HG03342 (cell line): Measurements from ENCODE around the gene ADAP1.
"Not testable (repeated sequence)": the region's sequence is repeated elsewhere in the genome, so short reads cannot be mapped to it uniquely, and the experiment has no call there.

Experiments used
- ATAC-seq: cut with Tn5 transposase; IDR thresholded peaks from one replicate; pipeline ENCODE4 v1.9.1; 2021; ENCODE audit warnings: mild to moderate bottlenecking, moderate library complexity; ENCODE audit not compliant: unreplicated experiment

Gene ADAP1

DNA sequence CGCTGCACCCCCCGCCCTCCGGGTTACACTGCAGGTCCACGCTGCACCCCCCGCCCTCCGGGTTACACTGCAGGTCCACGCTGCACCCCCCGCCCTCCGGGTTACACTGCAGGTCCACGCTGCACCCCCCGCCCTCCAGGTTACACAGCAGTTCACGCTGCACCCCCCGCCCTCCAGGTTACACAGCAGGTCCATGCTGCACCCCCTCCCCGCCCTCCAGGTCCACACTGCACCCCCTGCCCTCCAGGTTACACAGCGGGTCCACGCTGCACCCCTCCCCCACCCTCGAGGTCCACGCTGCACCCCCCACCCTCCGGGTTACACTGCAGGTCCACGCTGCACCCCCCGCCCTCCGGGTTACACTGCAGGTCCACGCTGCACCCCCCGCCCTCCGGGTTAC, 30.4 kb downstream of the ADAP1 start:
- ATAC-seq = not testable (repeated sequence)

DNA sequence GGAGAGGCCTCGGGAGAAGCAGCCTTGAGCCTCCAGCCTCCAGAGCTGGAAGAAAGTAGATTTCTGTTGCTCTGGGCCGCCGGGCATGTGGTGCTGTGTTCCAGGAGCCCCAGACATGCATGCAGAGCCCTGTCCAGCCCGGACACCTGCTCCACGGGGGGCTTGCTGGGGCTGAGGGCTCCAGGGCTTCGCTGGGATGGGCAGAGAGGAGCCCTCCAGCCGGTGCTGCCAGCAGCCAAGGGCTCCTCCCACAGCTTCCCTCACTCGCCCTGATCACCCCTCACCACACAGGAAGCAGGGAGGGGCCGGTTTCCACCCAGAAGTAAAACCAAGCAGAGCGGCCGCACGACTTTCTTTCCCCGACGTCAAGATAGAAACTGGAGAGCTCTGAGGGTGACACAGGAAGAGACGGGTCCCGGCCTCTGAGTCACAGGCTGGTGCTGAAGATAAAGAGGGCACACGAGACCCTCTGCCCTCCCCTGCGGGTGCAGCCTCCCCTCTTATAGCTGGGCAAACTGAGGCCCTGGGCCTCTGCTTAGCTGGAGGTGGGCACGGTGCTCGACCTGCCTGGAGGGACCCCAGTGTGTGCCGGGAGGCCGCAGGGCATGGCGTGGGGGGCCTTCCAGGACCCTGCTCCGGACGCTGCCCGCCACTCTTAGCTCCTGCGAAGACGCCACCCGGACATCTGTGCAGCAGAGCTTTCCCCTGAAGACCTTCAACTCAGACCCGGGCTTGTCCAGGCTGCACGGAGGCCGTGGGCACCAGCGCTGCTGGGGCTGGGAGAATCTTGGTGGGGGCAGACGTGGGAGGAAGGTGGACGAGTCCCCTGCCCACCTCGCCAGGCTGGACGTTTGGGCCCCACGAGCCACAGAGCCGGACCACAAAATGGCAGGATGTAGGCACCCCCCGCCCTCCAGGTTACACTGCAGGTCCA, 31.1 kb downstream of the ADAP1 start:
- peak; percentile 80 for ATAC-seq

DNA sequence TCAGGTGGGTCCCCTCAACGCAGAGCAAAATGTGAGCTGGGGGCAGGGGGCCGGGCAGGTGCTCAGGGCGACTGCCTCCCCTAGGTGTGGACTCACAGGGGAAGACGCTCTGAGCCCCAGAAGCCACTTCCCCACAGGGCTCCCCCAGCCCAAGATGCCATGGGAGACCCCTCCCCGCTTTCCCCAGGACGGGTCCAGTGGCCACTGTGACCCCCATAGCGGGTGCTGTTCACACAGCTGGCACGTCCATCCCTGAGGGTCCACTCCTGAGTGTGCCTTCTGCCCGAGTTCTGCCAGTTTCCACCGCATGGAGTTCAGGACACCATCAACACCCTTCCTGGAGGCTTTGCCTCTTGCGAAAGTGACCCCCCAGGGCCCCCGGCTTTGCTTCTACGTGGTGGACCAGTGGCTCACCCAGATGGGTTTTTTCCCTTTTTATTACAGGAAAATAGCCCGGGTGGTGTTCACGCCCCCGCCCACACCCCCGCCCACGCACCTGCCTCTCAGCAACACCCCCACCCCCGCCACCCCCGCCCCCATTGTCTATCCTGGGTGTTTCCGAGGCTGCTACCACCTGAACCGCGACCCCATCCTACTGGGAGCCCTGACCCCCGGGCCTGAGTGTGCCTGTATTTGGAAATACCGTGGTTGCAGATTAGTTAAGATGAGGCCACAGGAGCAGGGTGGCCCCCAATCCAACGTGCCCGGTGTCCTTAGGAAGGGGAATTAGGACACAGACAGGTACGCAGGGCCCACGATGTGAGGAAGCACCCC, 32.0 kb downstream of the ADAP1 start:
- ATAC-seq = no peak

GRCh38 chr7:921581-922333, 32.7 kb downstream of the ADAP1 start:
- ATAC-seq = no peak

DNA sequence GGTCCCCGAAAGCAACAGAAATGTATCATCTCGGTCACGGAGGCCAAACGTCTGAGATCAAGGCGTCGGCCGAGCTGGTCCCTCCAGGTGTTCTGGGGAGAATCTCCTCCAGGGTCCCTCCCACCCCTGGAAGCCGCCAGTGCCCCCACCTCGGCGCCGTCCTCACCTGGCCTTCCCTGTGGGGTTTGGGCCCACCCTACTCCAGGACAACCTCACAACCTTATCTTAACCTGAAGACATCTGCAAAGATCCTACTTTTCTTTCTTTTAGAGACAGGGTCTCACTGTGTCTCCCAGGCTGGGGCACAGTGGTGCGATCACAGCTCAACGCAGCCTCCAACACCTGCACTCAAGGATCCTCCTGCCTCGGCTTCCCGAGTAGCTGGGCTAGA, 33.4 kb downstream of the ADAP1 start:
- ATAC-seq = no peak

- ATAC-seq = no peak
These were observed 34.0 kb downstream of the ADAP1 start for GRCh38 chr7:920351-921070.

DNA sequence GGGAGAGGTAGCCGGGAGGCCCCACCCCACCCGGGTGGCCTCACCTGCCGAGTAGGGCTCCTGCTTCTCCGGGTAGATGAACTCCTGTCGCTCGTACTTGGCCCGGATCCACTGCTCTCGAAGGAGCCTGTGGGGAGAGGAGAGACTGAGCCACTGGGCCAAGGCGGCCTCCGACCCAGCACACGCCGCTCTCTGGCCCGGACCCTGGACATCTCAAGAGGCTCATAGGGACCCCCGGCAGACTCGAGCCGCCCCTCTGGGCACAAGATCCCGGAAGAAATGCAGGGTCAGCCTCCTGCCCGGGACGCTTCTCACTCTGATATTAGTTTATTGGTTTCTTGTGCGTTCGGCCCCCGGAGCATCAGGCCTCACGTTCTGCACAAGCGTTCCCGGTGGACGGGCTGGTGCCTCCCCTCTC, 34.5 kb downstream of the ADAP1 start:
- no peak for ATAC-seq

GRCh38 chr7:919114-919442, 35.4 kb downstream of the ADAP1 start:
- ATAC-seq = no peak

- no peak for ATAC-seq
These were observed 35.9 kb downstream of the ADAP1 start for GRCh38 chr7:918441-919113.

DNA sequence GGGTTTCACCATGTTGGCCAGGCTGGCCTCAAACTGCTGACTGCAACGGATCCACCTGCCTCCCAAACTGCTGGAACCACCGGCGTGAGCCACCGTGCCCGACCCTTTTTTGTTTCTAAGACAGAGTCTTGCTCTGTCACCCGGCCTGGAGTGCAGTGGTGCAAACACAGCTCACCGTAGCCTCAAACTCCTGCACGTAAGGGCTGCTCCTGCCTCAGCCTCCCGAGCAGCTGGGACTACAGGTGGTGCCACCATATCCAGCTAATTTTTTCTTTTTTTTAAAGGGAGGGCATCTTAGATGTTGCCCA, 36.4 kb downstream of the ADAP1 start:
- no peak for ATAC-seq

- no peak for ATAC-seq
These were observed 37.0 kb downstream of the ADAP1 start for GRCh38 chr7:917255-918117.

- no peak for ATAC-seq
These were observed 38.1 kb downstream of the ADAP1 start for GRCh38 chr7:916291-916941.

GRCh38 chr7:915291-916218, 38.9 kb downstream of the ADAP1 start:
- no peak for ATAC-seq

DNA sequence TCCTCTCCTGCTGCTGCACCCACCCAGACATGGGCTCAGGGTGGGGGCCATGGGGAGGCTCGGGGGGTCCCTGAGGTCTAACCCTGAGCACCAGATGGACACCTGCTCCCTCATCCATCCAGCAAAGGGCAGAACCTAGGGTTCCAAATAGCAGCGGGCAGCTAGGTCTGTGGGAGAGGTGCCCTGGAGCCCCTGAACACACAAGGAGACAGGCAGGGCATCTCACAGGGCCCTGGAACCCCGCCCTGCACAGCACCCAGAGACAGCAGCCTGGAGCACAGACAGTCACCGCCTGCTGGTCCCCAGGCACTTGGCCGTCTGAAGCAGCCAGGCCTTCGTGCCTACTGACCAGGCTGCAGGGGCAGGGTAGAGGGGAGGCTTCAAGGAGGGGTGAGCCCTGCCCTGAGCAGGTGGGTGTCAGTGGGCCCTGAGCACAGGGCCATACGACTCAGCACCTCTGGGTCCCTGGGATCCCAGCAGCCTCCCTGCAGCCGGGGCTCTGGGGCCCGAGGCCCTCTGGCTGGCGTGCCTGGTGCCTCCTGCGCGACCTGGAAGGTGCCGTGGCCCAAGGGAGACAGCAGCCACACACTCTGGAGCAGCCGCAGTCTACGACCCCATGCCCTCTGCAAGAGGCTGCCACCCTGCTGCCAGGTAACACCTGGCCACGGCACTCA, 39.8 kb downstream of the ADAP1 start:
- ATAC-seq = no peak

DNA sequence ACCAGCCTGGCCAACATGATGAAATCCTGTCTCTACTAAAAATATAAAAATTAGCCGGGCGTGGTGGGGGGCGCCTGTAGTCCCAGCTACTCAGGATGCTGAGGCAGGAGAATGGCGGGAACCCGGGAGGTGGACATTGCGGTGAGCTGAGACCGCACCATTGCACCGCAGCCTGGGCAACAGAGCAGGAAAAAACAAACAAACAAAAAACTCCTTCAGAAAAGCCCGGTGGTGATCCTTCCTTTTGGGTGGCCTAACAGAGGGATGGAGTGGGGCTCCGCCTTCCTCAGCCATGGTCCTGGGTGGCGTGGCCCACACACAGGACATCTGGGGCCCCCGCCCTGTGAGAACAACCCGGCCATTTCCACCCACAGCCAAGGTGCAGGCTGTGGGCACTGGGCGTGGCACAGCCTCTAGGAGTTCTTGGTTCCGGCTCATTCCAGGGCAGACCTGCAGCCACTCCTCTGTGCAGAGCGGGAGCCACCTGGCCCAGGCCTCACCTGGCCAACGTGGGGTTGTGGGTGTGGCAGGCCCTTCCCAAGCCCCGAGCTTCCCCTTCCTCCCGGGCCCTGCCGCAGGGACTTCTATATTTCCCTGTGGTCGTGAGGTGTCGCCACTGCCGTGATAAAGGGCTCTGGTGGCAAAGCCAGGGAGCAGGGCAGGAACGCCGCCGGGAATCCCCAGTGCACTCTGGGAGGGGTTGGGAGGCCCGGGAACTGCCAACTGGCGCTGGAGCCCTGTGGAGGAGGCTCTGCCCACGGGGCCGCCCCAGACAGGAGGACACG, 40.6 kb downstream of the ADAP1 start:
- no peak for ATAC-seq

DNA sequence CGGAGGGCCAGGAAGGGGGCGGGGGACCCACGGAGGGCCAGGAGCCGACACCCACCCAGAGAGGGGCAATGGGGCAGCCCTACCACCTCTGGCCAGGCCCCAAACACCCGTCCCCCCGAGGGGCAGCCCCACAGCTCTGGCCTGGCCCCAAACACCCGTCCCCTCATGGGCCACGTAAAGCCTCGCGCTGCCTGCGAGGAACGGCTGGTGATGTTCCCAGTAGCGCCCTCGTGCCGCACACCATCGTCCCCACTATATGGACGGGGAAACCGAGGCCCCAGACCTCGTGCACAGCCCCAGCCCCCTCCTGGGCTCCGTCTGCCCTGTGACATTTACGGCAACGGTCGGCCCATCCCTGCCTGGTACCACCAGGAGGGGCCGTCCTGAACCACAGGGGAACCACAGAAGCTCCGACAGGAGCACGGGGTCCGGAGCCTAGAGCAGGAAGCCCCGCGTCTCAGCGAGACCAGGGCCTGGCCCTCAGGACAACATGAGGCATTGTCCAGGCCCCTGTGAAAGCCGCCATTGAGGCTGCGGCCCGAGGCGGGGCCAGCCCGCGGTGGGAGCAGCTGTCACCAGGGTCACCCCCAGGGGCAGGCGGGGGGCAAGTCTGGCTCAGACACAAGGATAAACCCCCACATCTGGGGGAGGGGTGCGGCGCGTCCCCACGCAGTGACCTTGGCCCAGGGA, 42.5 kb downstream of the ADAP1 start:
- ATAC-seq = no peak
